Ascending aorta (tissue), 2 donors: ENCODE measurements around the gene PITPNM3. TPM values are rescaled to one million over a fixed set of nuclear protein-coding genes. Genes with fewer than 3 reads are reported as not detected.

Experiments
- DNase-seq, 2 donors: peaks; one replicate each; pipeline ENCODE4 v3.0.0-alpha.2; 2019; ENCODE audit warnings: low spot score in 2 of 2
- H3K27ac ChIP-seq, 2 donors: fragments of 200-600 bp; sonication (generic); one replicate each; pipeline ENCODE4 v1.5.1; 2016 to 2017; ENCODE audit warnings: mild to moderate bottlenecking in 1 of 2
- H3K27me3 ChIP-seq: fragments of 200-600 bp; sonication (generic); one replicate; pipeline ENCODE4 v1.5.1; 2017
- H3K36me3 ChIP-seq, 2 donors: fragments of 200-600 bp; sonication (generic); one replicate each; pipeline ENCODE4 v1.5.1; 2016
- H3K4me1 ChIP-seq, 2 donors: fragments of 200-600 bp; sonication (generic); one replicate each; pipeline ENCODE4 v1.5.1; 2016 to 2017; ENCODE audit warnings: mild to moderate bottlenecking in 1 of 2
- H3K4me3 ChIP-seq, 2 donors: fragments of 200-600 bp; sonication (generic); one replicate each; pipeline ENCODE4 v1.5.1; 2016 to 2017; ENCODE audit warnings: mild to moderate bottlenecking in 1 of 2
- H3K9me3 ChIP-seq, 2 donors: fragments of 200-600 bp; sonication (generic); one replicate each; pipeline ENCODE4 v1.5.1; 2016
- intact Hi-C: fragments of 100-400 bp; cut with DNase I; formaldehyde crosslinking; loops from one replicate; pipeline ENCODE4 v1.15.1; 2023
- total RNA-seq: library from RNA; depleted of rRNA; stranded (reverse); fragments of >200 nt; gene quantifications from one replicate; pipeline ENCODE4 v1.1.0, GENCODE V29; 2016
- TF ChIP-seq, protein P1 (sequence below), 3 experiments: fragments of 200-600 bp in 2 of 3; fragments of 450-650 bp in 1 of 3; sonication (generic) in 2 of 3; IDR thresholded peaks; one replicate each; pipeline ENCODE4 v1.5.1; 2016 to 2019; ENCODE audit warnings: antibody characterized with exemption in 3 of 3, mild to moderate bottlenecking in 1 of 3, moderate library complexity in 1 of 3

PITPNM3 gene
- total RNA-seq, 1 donor from 2014 or later: 10.4 TPM

DNA sequence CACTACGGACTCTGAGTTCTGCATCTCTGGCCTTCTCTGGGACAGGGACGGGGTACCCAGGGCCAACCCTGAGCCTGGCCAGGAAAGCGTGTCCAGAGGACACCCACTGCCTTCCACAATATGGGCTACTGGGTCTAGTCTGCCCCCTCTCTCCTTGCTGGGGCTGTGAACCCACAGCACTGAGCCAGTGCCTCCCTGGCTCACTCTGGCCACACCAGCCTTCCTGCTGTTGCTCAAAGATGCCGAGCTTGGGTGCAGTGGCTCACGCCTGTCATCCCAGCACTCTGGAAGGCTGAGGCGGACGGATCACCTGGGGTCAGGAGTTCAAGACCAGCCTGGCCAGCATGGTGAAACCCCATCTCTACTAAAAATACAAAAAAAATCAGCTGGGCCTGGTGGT lies 24.8 kb downstream of the PITPNM3 start:
- intact Hi-C loops: no loop called here
- TF ChIP-seq, protein P1, sequence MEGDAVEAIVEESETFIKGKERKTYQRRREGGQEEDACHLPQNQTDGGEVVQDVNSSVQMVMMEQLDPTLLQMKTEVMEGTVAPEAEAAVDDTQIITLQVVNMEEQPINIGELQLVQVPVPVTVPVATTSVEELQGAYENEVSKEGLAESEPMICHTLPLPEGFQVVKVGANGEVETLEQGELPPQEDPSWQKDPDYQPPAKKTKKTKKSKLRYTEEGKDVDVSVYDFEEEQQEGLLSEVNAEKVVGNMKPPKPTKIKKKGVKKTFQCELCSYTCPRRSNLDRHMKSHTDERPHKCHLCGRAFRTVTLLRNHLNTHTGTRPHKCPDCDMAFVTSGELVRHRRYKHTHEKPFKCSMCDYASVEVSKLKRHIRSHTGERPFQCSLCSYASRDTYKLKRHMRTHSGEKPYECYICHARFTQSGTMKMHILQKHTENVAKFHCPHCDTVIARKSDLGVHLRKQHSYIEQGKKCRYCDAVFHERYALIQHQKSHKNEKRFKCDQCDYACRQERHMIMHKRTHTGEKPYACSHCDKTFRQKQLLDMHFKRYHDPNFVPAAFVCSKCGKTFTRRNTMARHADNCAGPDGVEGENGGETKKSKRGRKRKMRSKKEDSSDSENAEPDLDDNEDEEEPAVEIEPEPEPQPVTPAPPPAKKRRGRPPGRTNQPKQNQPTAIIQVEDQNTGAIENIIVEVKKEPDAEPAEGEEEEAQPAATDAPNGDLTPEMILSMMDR (IDR thresholded peaks at IDR 0.05): no peak
- H3K9me3 ChIP-seq: no peaks in the 10 kb centered on the region
- no peak overlapping the region for H3K27ac ChIP-seq
- no peak overlapping the region for H3K4me3 ChIP-seq
- H3K27me3 ChIP-seq: no peaks in the 10 kb centered on the region
- H3K36me3 ChIP-seq: no peaks in the 10 kb centered on the region
- no peaks in the 10 kb centered on the region for H3K4me1 ChIP-seq
- DNase-seq: peak in 1 of 2 donors; percentile 12

DNA sequence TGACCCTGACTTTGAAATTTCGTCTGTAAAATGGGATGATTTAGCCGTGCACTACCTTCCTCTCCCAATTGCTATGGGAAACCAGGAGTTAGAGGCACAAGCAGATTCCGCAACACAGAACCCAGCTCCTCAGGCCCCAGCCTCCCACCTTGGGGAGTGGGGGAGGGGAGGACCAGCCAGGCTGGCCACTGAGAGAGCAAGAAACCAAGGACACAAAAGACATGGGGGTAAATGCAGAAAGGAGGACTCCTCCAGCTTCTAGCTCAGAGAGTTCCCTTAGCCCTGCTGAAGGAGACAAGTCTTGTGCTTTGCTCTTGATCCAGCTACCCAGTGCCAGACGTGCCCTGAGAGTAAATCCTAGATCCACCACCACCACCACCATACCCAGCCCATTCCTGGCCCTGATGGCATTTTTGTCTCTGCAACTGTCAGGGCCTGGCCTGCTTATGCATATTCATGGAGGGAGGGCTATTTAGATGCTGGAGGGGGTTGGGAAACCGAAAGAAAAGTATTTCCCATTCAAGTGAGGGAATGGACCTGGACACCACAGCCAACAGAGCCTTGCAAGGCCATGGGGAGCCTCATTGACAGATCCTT lies 25.9 kb downstream of the PITPNM3 start:
- TF ChIP-seq, protein P1 (IDR thresholded peaks at IDR 0.05): no peak
- no peaks in the 10 kb centered on the region for H3K4me1 ChIP-seq
- H3K4me3 ChIP-seq: no peak overlapping the region
- H3K27ac ChIP-seq: no peak overlapping the region
- H3K9me3 ChIP-seq: no peaks in the 10 kb centered on the region
- H3K36me3 ChIP-seq: no peaks in the 10 kb centered on the region
- DNase-seq: peak in 1 of 2 donors; percentile 28
- H3K27me3 ChIP-seq: no peaks in the 10 kb centered on the region
- intact Hi-C loops: no loop called here

DNA sequence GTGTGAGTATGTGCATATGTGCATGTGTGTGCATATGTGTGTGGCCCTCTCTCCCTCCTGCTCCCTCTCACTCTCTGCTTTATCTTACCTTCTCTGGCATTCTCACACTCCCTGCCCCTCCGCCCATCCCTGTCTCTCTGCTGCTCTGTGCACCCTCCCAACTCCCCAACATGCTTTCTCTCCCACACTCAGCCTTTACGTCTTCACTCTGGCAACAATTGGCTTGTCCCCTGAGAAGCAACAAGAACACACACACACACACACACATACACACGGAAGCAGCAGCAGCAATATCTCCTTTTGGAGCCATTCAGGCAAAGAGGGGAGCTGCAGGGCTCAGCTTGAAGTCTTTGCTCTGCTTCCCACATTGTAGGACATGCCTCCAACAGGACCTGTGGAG lies 27.8 kb downstream of the PITPNM3 start:
- no peaks in the 10 kb centered on the region for H3K4me1 ChIP-seq
- no peaks in the 10 kb centered on the region for H3K27me3 ChIP-seq
- TF ChIP-seq, protein P1 (IDR thresholded peaks at IDR 0.05): no peak
- H3K4me3 ChIP-seq: no peak overlapping the region
- no peaks in the 10 kb centered on the region for H3K36me3 ChIP-seq
- H3K9me3 ChIP-seq: no peaks in the 10 kb centered on the region
- no peak overlapping the region for H3K27ac ChIP-seq
- peak in 1 of 2 donors; percentile 34 for DNase-seq
- intact Hi-C loops: no loop called here

DNA sequence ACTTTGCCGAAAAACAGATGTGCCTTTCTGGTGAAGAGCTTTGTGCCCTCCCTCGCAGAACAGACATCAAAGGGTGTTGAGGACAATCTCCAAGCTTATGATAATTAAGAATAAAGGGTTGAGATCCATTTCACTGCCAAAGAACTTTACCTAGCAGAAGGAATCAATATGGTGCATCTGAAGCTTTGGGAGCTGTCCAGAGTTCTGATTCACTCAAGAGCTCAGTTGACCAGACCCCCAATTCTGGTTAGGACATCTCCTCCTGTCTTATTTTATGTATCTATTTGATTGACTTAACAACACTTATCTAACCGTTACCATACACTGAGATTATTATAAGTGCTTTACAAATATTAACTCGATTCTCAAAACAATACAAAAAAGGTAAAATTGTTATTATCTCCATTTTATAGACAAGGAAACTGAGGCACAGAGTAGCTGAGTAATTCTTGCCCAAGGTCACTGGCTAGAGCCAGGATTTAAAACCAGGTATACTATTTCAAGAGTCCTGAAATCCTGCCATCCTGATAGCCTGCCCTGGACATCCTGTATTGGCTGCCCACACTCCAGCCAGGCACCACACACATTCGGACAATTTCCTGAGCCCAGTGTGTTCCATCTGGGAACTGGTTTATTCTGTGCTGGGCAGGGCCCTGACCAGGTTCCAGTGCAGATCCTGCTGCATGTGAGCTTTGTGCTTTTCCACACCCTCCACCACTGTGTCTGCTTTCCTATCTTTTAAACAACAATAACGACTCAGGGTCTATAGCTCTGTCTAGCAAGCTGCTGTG lies 29.8 kb downstream of the PITPNM3 start:
- no peaks in the 10 kb centered on the region for H3K27me3 ChIP-seq

DNA sequence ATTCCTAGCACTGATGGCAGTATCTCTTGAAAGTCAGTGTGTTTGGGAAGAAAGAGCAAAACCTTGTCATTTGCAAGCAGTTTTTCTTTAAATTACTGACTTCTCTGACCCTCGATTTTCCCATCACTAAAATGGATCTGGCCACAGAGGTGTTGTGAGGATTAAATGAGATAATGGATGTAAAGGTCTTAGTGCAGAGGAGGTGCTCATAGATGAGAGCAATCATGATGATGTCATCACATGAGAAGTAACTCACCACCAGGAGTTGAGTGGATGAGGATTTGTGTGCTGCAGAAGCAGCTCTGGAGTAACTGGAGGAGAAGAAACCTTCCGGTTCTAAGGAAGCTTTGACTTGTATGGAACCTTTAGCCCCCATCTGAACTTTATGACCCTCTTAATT lies 30.6 kb downstream of the PITPNM3 start:
- TF ChIP-seq, protein P1 (IDR thresholded peaks at IDR 0.05): no peak
- Histone ChIP-seq H3K4me3 (no peak overlapping the region), H3K27ac (no peak overlapping the region), H3K9me3 (no peaks in the 10 kb centered on the region), H3K27me3 (no peaks in the 10 kb centered on the region), H3K4me1 (no peaks in the 10 kb centered on the region), H3K36me3 (no peaks in the 10 kb centered on the region)
- peak in 1 of 2 donors; percentile 25 for DNase-seq
- intact Hi-C loops: no loop called here

More for the DNA sequence above, 29.8 kb downstream of the PITPNM3 start:
- TF ChIP-seq, protein P1 (IDR thresholded peaks at IDR 0.05): no peak
- Histone ChIP-seq H3K9me3 (no peaks in the 10 kb centered on the region), H3K36me3 (no peaks in the 10 kb centered on the region), H3K4me3 (no peak overlapping the region), H3K4me1 (no peaks in the 10 kb centered on the region), H3K27ac (no peak overlapping the region)
- intact Hi-C loops: no loop called here
- DNase-seq: peak in 1 of 2 donors; percentile 24
